Astrocyte of the spinal cord (primary cell): ENCODE results near the gene RUFY4.

Experiments
- DNase-seq: peaks from one replicate; pipeline ENCODE4 v3.0.0; 2011; ENCODE audit warnings: low read depth, low spot score
- H3K4me3 ChIP-seq: 2 replicates; pipeline ENCODE4 v1.5.1; 2011; ENCODE audit warnings: low read depth, mild to moderate bottlenecking, low read length, moderate library complexity
- in situ Hi-C: cut with HindIII; loops from 2 replicates; pipeline ENCODE4 v1.10.0; 2017; ENCODE audit warnings: low sequenced_read_pairs
- TF ChIP-seq, protein P1 (sequence below): IDR thresholded peaks from 2 replicates; pipeline ENCODE4 v1.5.1; 2012; ENCODE audit warnings: low read depth, mild to moderate bottlenecking, low read length, inconsistent platforms

RUFY4 gene

DNA sequence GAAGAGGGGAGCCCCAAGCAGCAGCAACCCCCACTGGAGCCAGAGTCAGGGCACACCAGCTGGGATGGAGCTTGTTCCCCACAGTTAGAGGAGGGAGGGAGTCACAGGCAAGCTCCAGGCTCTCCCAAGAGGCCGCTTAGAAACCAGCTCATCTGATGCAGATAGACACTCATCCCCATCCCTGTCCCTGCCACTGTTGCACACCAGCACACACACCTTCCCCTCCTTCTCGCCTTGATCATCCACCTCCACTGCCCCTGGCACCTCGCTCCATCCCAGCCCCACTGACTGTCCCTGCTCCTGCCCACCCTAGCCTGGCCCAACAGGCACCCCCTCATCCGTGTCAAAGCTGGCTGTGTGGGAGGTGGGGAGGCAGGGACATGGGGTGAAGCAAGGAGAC lies 1.5 kb upstream of the RUFY4 start:
- TF ChIP-seq, protein P1, sequence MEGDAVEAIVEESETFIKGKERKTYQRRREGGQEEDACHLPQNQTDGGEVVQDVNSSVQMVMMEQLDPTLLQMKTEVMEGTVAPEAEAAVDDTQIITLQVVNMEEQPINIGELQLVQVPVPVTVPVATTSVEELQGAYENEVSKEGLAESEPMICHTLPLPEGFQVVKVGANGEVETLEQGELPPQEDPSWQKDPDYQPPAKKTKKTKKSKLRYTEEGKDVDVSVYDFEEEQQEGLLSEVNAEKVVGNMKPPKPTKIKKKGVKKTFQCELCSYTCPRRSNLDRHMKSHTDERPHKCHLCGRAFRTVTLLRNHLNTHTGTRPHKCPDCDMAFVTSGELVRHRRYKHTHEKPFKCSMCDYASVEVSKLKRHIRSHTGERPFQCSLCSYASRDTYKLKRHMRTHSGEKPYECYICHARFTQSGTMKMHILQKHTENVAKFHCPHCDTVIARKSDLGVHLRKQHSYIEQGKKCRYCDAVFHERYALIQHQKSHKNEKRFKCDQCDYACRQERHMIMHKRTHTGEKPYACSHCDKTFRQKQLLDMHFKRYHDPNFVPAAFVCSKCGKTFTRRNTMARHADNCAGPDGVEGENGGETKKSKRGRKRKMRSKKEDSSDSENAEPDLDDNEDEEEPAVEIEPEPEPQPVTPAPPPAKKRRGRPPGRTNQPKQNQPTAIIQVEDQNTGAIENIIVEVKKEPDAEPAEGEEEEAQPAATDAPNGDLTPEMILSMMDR = no peak
- H3K4me3 ChIP-seq = no peak overlapping the region
- in situ Hi-C loops = no loop called here
- no peak for DNase-seq

DNA sequence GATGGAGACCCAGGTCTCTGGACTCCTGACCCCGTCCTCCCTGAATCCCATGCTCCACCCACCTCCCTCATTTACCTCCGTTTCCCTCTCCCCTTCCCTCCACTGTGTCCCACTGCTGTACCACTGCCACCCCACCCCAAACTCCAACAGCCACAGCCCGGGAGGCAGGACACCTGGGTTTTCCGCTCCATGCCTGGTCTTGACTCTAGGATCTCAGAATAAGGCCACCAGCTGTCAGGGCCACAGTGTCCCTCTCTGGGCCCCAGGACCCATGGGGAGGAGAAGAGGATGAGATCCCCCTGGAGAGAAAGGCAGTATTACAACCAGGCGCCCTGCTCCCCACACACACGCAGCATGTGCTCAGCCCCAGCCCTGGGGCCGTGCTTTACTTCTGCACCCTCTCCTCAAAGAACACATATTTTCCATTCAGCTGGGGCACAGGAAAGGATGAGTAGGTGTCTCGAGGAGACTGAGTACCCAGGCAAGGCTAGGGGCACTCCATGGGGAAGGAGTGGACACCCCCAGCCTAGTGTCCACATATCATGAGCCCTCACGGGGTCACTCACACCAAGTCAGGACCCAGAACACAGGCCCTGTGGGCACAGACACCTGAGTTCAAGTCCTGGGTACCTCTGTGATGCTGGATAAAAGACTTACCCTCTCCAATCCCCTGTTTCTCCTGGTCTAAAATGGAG lies 700 bp downstream of the RUFY4 start:
- in situ Hi-C loops = no loop called here
- no peak for DNase-seq
- TF ChIP-seq, protein P1 = no peak
- H3K4me3 ChIP-seq = no peak overlapping the region

DNA sequence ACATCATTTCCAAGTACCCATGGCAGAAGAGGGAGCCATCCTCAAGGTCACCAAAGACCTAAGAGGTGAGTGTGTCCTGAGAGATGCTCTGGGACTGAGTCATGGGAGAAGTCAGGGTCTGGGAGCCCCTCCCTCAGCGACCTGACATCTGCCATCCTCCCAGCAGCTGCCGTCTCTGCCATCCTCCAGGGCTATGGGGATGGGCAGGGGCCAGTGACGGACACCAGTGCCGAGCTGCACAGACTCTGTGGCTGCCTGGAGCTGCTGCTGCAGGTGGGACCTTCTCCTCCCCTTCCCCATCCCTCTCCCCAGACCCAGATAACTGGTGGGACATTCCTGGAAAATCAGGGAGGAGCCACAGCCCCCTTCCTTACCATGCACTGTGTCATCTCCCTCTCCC lies 1.5 kb downstream of the RUFY4 start:
- TF ChIP-seq, protein P1 = no peak
- no peak for DNase-seq
- H3K4me3 ChIP-seq = no peak overlapping the region
- in situ Hi-C loops = no loop called here

DNA sequence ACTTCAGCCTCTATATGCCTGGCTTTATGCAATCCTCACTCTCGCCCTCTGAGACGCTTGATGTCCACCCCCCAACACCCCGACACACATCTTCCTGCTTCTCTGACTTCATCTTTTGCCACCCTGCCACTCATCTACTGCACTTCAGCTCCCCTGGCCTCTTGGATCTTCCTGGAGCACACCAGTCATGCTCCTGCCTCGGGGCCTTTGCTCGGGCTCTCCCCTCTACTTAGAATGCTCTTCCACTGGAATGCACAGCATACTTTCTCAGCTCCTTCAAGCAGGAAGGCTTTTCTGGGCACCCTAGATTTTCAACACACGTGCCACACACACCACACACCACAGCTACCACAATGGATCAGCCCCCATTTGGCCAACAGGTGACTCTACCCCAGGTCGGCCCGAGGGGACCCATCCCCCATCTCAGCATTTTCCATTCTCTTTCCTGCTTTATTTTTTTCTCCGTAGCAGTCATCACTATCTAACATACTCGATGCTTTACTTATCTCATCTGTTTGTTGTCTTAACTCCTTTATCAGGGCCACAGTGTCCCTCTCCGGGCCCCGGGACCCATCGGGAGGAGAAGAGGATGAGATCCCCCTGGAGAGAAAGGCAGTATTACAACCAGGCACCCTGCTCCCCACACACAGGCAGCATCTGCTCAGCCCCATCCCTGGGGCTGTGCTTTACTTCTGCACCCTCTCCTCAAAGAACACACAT lies 2.3 kb downstream of the RUFY4 start:
- no peak for DNase-seq
- in situ Hi-C loops = no loop called here
- no peak overlapping the region for H3K4me3 ChIP-seq
- TF ChIP-seq, protein P1 = no peak

DNA sequence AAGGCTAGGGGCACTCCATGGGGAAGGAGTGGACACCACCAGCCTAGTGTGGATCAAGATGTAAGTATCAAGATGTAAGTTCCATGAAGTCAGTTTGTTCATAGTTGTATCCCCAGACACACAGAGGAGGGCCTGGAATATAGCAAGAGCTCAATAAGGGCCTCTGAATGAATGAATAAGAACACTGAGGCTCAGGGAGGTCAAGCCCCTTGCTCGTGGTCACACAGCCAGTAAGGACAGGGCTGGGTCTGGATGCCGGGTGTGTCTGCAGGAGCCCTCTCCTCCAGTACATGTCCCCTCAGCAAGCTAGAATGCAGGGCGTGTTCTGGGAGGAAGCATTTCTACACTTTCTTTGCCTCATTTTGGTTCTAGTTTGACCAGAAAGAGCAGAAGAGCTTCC lies 2.9 kb downstream of the RUFY4 start:
- TF ChIP-seq, protein P1 = no peak
- in situ Hi-C loops = no loop called here
- no peak for DNase-seq
- H3K4me3 ChIP-seq = no peak overlapping the region

DNA sequence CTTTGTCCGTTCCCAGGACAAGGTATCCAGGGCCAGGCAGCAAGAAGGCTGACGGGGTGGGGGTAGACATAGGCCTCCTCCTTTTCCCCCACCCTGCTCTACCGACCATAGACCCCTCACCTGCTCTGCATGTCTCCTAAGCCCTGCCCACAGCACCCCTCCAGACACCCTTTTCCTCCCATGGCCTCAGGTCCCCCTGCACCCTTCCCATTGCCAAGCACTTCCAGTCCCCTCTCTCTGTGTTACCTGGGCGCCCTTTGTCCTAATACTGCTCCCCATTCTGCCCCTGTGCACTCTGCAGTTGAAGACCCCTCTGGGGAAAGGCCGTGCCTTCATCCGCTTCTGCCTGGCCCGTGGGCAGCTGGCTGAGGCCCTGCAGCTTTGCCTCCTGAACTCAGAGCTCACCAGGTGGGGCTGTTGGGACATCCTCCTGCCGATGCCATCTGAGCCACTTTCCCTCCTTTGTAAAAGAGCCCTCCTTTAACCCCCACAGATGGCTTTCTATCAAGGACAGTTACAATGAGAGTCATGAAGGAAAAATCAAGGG lies 3.5 kb downstream of the RUFY4 start:
- no peak overlapping the region for H3K4me3 ChIP-seq
- DNase-seq = no peak
- TF ChIP-seq, protein P1 = no peak
- in situ Hi-C loops = no loop called here
